Kidney (tissue), 14 donors: ENCODE data around the gene C7. TPM values are rescaled to one million over a fixed set of nuclear protein-coding genes. Genes with fewer than 3 reads are reported as not detected.
"Not testable (repeated sequence)": the region's sequence is repeated elsewhere in the genome, so short reads cannot be mapped to it uniquely, and the experiment has no call there.

ENCODE experiments used
- DNase-seq, 5 donors: peaks; one replicate each; pipeline ENCODE4 v3.0.0-alpha.2; 2013 to 2020
- FAIRE-seq: peaks from 2 replicates; lab custom pipeline; 2012; peaks lifted over from hg19 to GRCh38; lab: Jason Lieb, UNC
- H3K27ac ChIP-seq, 2 donors: one replicate each; pipeline ENCODE4 v1.7.0; 2013; ENCODE audit warnings: low read depth in 2 of 2, low read length in 2 of 2, inconsistent platforms in 1 of 2
- H3K27me3 ChIP-seq: one replicate; pipeline ENCODE4 v1.7.1; 2013; ENCODE audit warnings: low read length, inconsistent platforms; ENCODE audit not compliant: control insufficient read depth, insufficient read depth
- H3K36me3 ChIP-seq, 3 donors: one replicate each; pipeline versions ENCODE4 v1.7.0 to v1.7.1; 2013; ENCODE audit warnings: low read length in 3 of 3, control low read depth in 1 of 3, inconsistent platforms in 1 of 3; ENCODE audit not compliant: insufficient read depth in 3 of 3, control insufficient read depth in 2 of 3
- H3K4me1 ChIP-seq, 3 donors: one replicate each; pipeline versions ENCODE4 v1.7.0 to v1.7.1; 2013; ENCODE audit warnings: low read length in 3 of 3, inconsistent platforms in 1 of 3, low read depth in 1 of 3; ENCODE audit not compliant: control insufficient read depth in 2 of 3, insufficient read depth in 2 of 3
- H3K4me3 ChIP-seq, 3 donors: one replicate each; pipeline versions ENCODE4 v1.7.0 to v1.8.1; 2013; ENCODE audit warnings: low read length in 3 of 3, control low read depth in 1 of 3, inconsistent platforms in 1 of 3
- H3K9ac ChIP-seq, 3 donors: one replicate each; pipeline versions ENCODE4 v1.7.0 to v1.7.1; 2013; ENCODE audit warnings: low read length in 3 of 3, control low read depth in 1 of 3, inconsistent platforms in 1 of 3
- H3K9me3 ChIP-seq, 3 donors: one replicate each; pipeline versions ENCODE4 v1.7.0 to v1.7.1; 2013; ENCODE audit warnings: low read length in 3 of 3, control low read depth in 1 of 3, inconsistent platforms in 1 of 3; ENCODE audit not compliant: control insufficient read depth in 2 of 3, insufficient read depth in 1 of 3
- CTCF ChIP-seq: IDR thresholded peaks from 3 replicates; pipeline ENCODE4 v1.5.1; 2012; ENCODE audit warnings: mild to moderate bottlenecking, moderate library complexity, borderline replicate concordance; ENCODE audit not compliant: insufficient read depth; ENCODE audit errors: extremely low read depth
- intact Hi-C: fragments of 100-400 bp; cut with DNase I; formaldehyde crosslinking; loops from one replicate; pipeline ENCODE4 v1.11.1; 2022
- polyA plus RNA-seq: library from polyadenylated mRNA; stranded (reverse); fragments of 350-450 nt; fragmentation: Illumina TruSeq; extraction: RNeasy Lipid Tissue Mini Kit (QIAGEN cat#74804); gene quantifications from one replicate; pipeline ENCODE4 v1.2.3, GENCODE V29; 2014; ENCODE audit warnings: low read depth, low replicate concordance; ENCODE audit not compliant: insufficient read depth
- total RNA-seq: library from RNA; stranded (reverse); fragmentation: NEBNext Ultra II Directional; extraction: Animal tissue kit (Norgen Biotek cat#: 25700); gene quantifications from one replicate; pipeline ENCODE4 v1.2.1, GENCODE V29; 2021
- donor health status: control.
- donor health status: control.
- donor health status: control.
- donor health status: control.
- donor health status: control.
- donor health status: DM: yes; HTN: yes; CAD: no.
- donor health status: Normal renal cell carcinoma (clear cell type).

The C7 gene
- total and polyA plus RNA-seq, 2 donors from 2014 or later, result 158 to 849 TPM

- H3K4me1 ChIP-seq, result no peaks in the 10 kb centered on the region
- no peak for DNase-seq
- no peaks in the 10 kb centered on the region for H3K27me3 ChIP-seq
- no peak for TF ChIP-seq CTCF
- intact Hi-C loops, result no loop called here
- H3K4me3 ChIP-seq, result no peak overlapping the region
- no peak overlapping the region for H3K27ac ChIP-seq
- no peaks in the 10 kb centered on the region for H3K36me3 ChIP-seq
- no peak overlapping the region for H3K9ac ChIP-seq
- no peaks in the 10 kb centered on the region for H3K9me3 ChIP-seq
- FAIRE-seq, result no peak
Observed at GRCh38 chr5:40866844-40867243, 42.5 kb upstream of the C7 start.

GRCh38 chr5:40869384-40869783 is 39.9 kb upstream of the C7 start:
- H3K27ac ChIP-seq, result no peak overlapping the region
- H3K9ac ChIP-seq, result no peak overlapping the region
- H3K9me3 ChIP-seq, result no peaks in the 10 kb centered on the region
- H3K4me1 ChIP-seq, result no peaks in the 10 kb centered on the region
- intact Hi-C loops, result no loop called here
- TF ChIP-seq CTCF, result no peak
- H3K4me3 ChIP-seq, result no peak overlapping the region
- H3K36me3 ChIP-seq, result no peaks in the 10 kb centered on the region
- H3K27me3 ChIP-seq, result no peaks in the 10 kb centered on the region
- DNase-seq (no peak), FAIRE-seq (no peak)

- Histone ChIP-seq H3K27ac (no peak overlapping the region), H3K27me3 (no peaks in the 10 kb centered on the region), H3K9ac (no peak overlapping the region), H3K36me3 (no peaks in the 10 kb centered on the region), H3K4me1 (no peaks in the 10 kb centered on the region), H3K9me3 (no peaks in the 10 kb centered on the region), H3K4me3 (no peak overlapping the region)
- no peak for FAIRE-seq
- intact Hi-C loops, result no loop called here
- no peak for TF ChIP-seq CTCF
- no peak for DNase-seq
Observed at GRCh38 chr5:40871177-40871576, 38.1 kb upstream of the C7 start.

- H3K4me3 ChIP-seq, FAIRE-seq, intact Hi-C loops, DNase-seq, H3K27ac ChIP-seq, H3K9ac ChIP-seq, H3K4me1 ChIP-seq, H3K36me3 ChIP-seq, H3K9me3 ChIP-seq, H3K27me3 ChIP-seq: not testable (repeated sequence)
Observed at GRCh38 chr5:40872253-40872652, 37.0 kb upstream of the C7 start.
